ENCODE measurements around the gene SLC41A1. TPM values are rescaled to one million over a fixed set of nuclear protein-coding genes. Genes with fewer than 3 reads are reported as not detected.
A peak's percentile ranks its signal among the peaks of the same experiment; 100 is the strongest.

Gene SLC41A1
- total and polyA plus RNA-seq, 9 of the 15 experiments (the other 6 are each of a cell fraction or from before 2014, with no cell fraction given): 4.1 to 29.3 (median 11.4) TPM

GRCh38 chr1:205746757-205747412 is 66.1 kb downstream of the SLC41A1 start:
- WGBS (ENCODE audit: insufficient coverage, low coverage, missing lambda C conversion rate): 72% methylated on average over 5 of the region's 5 CpGs
- no peak for FAIRE-seq
- Histone ChIP-seq H3K4me1 (replicated peaks in 1 of 2; ENCODE audit: control insufficient read depth in 2 of 2, insufficient read depth in 2 of 2, low read length in 2 of 2) (peaks cover 13 to 27% of the 10 kb centered on the region in 2 experiments; a peak in 4 of 5 replicates), H3K27ac (ENCODE audit: extremely low read depth, low read depth, low read length) (no peak overlapping the region), H3K27me3 (ENCODE audit: control insufficient read depth in 2 of 2, insufficient read depth in 2 of 2, low read length in 2 of 2) (no peaks in the 10 kb centered on the region), H2AFZ (ENCODE audit: low read depth, low read length) (no peak overlapping the region), H3K9me3 (replicated peaks; ENCODE audit: control insufficient read depth, insufficient read depth, low read depth, low read length) (no peaks in the 10 kb centered on the region), H3K36me3 (ENCODE audit: control insufficient read depth, insufficient read depth, low read length) (peaks cover 54% of the 10 kb centered on the region), H3K4me2 (ENCODE audit: insufficient read depth, low read length) (peak overlapping the region; percentile 44), H3K79me2 (ENCODE audit: control insufficient read depth, insufficient read depth, low read length) (peaks cover 78% of the 10 kb centered on the region), H3K9me1 (ENCODE audit: control insufficient read depth, insufficient read depth, low read length) (no peaks in the 10 kb centered on the region), H3K4me3 (no peak overlapping the region; the same call in 1 of the 2 replicates), H4K20me1 (replicated peaks; ENCODE audit: control insufficient read depth, insufficient read depth, low read length) (peaks cover 36% of the 10 kb centered on the region), H3K9ac (ENCODE audit: insufficient read depth in 1 of 2, low read depth in 2 of 2, low read length in 2 of 2) (peak overlapping the region; percentile 15 to 90; a peak in 3 of 4 replicates)
- DNase-seq (ENCODE audit: extremely low read depth in 1 of 4, low spot score in 3 of 4): no peak
- ChIA-PET POLR2A (interaction anchor here (0.6 to 2.3 kb wide), 6 partner anchors 9 to 119 kb away, joined by 3 to 10 read pairs (median 4); no protein-coding TSS in a partner anchor), CTCF (ENCODE audit: low intra/inter-chr PET ratio) (no interaction called here)
- no peak for ATAC-seq
- no TSS peak for BruUV-seq (replicated peaks)
- intact Hi-C loops (cut with micrococcal nuclease): no loop called here
- in situ Hi-C loops (cut with MboI): no loop called here
- TF ChIP-seq KHSRP (IDR thresholded peaks at IDR 0.05): 0 out of 2 replicates have a peak, but pooled peaks have one; percentile 39
- TF ChIP-seq CHD7 (IDR thresholded peaks at IDR 0.05; ENCODE audit: low read depth, low read length): no peak
- TF ChIP-seq SMC3 (conservative IDR thresholded peaks at IDR 0.05; ENCODE audit: insufficient read depth, low read depth, low read length): no peak
- TF ChIP-seq NR0B1 (IDR thresholded peaks at IDR 0.05; ENCODE audit: partially characterized antibody): no peak
- TF ChIP-seq RBM39 (optimal IDR thresholded peaks at IDR 0.05; ENCODE audit: low read depth, low read length): no peak
- no peak for TF ChIP-seq SOX6 (IDR thresholded peaks at IDR 0.05)
- TF ChIP-seq POLR2AphosphoS2 (IDR thresholded peaks at IDR 0.05; ENCODE audit: low read length): no peak
- no peak for TF ChIP-seq EWSR1 (IDR thresholded peaks at IDR 0.05; ENCODE audit: borderline replicate concordance, low read depth, partially characterized antibody)
- peak; percentile 45; the same call in 1 of the 2 replicates for TF ChIP-seq POLR2A (conservative IDR thresholded peaks at IDR 0.05)
- no peak for TF ChIP-seq NFIX (CRISPR knock-in tag; IDR thresholded peaks at IDR 0.05; ENCODE audit: low read depth)

Measured in K562 (cell line).